AG09309 (cell line): ENCODE measurements around the gene TYR.
"Not testable (repeated sequence)": the region's sequence is repeated elsewhere in the genome, so short reads cannot be mapped to it uniquely, and the experiment has no call there.

Source experiments
- DNase-seq: peaks from one replicate; pipeline ENCODE4 v3.0.0-alpha.2; 2010; ENCODE audit warnings: low read depth
- H3K4me3 ChIP-seq: 2 replicates; pipeline ENCODE4 v1.5.1; 2011; ENCODE audit warnings: mild to moderate bottlenecking, low read depth, low read length, moderate library complexity; ENCODE audit not compliant: control insufficient read depth

The TYR gene

DNA sequence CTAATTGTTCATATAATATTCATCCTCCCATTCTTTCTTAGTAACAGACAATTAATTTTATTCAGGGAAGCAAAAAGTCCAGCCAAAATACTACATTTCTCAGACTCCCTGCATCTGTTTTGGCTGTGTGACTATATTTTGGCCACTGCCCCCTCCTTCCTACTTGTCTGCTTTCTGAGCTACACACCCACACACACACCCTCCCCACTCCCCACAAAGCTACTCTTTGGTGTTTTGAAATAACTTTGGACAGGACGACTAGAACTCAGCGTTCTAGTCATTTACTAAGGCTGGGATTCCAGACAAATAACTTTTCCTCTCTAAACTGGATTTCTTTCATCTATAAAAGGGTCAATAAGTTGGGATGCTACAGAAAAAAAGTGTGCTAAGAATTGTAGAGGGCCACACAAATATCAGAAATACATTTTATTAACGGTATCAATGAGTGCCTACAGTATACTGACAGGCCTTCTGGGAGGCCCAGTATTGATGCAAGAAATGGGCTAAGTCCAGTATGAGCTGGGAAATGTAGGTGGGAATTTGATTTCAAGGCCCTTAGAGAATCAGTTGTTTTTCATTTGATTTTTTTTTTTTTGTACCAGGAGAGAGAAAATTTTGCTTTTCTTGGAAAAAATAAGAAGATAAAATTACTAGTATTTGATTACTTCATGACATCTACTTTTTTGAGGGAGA, 165.4 kb downstream of the TYR start:
- DNase-seq, H3K4me3 ChIP-seq: not testable (repeated sequence)
